SU-DHL-6 (cell line): ENCODE results near the gene EIF3M.

Source experiments
- H2AFZ ChIP-seq: fragments of 200-600 bp; sonication (generic); 2 replicates; pipeline ENCODE4 v1.6.1; 2014; ENCODE audit warnings: low read depth, mild to moderate bottlenecking, moderate library complexity, mixed read lengths, antibody characterized with exemption, low read length; ENCODE audit not compliant: severe bottlenecking
- H3F3A ChIP-seq: fragments of 200-600 bp; shearing (Covaris generic); 2 replicates; pipeline ENCODE4 v1.6.0; 2016; ENCODE audit warnings: antibody characterized with exemption, mild to moderate bottlenecking; ENCODE audit not compliant: insufficient read depth
- H3K27ac ChIP-seq: fragments of 200-600 bp; sonication (generic); 2 replicates; pipeline ENCODE4 v1.5.1; 2016; ENCODE audit warnings: low read depth, mild to moderate bottlenecking, low read length, moderate library complexity, mixed read lengths
- H3K27me3 ChIP-seq: fragments of 200-600 bp; sonication (generic), shearing (Covaris generic); 2 replicates; pipeline ENCODE4 v1.6.0; 2014; ENCODE audit warnings: mild to moderate bottlenecking, low read length
- H3K36me3 ChIP-seq: fragments of 200-600 bp; sonication (generic); 2 replicates; pipeline ENCODE4 v1.6.1; 2014; ENCODE audit warnings: mild to moderate bottlenecking, low read length, mixed read lengths
- H3K4me2 ChIP-seq: fragments of 300-600, 200-600 bp; shearing (Covaris generic), sonication (generic); 2 replicates; pipeline ENCODE4 v1.6.0; 2014; ENCODE audit warnings: low read length, low read depth, mild to moderate bottlenecking; ENCODE audit not compliant: poor library complexity, severe bottlenecking
- H3K4me3 ChIP-seq: fragments of 200-600 bp; sonication (generic); 2 replicates; pipeline ENCODE4 v1.5.1; 2014; ENCODE audit warnings: antibody characterized with exemption, low read length, mild to moderate bottlenecking, mixed read lengths; ENCODE audit not compliant: insufficient read depth, poor library complexity, severe bottlenecking
- H3K79me2 ChIP-seq: fragments of 200-600 bp; sonication (generic); 2 replicates; pipeline ENCODE4 v1.6.1; 2014; ENCODE audit warnings: mild to moderate bottlenecking, low read length, moderate library complexity; ENCODE audit not compliant: insufficient read depth
- H3K9ac ChIP-seq: fragments of 200-600 bp; sonication (generic); 2 replicates; pipeline ENCODE4 v1.7.0; 2014; ENCODE audit warnings: mild to moderate bottlenecking, low read length
- H3K9me2 ChIP-seq: fragments of 200-600 bp; sonication (generic); replicated peaks from 2 replicates; pipeline ENCODE4 v1.6.1; 2014; ENCODE audit warnings: low read length; ENCODE audit not compliant: insufficient read depth
- H3K9me3 ChIP-seq: fragments of 200-600 bp; sonication (generic); 2 replicates; pipeline ENCODE4 v1.6.1; 2014; ENCODE audit warnings: low read length, mixed read lengths; ENCODE audit not compliant: insufficient read depth
- H4K20me1 ChIP-seq: fragments of 200-600 bp; sonication (generic); 2 replicates; pipeline ENCODE4 v1.6.1; 2014; ENCODE audit warnings: low read depth, mild to moderate bottlenecking, antibody characterized with exemption, low read length, moderate library complexity, mixed read lengths
- EZH2phosphoT487 ChIP-seq: fragments of 200-600 bp; sonication (generic), shearing (Covaris generic); conservative IDR thresholded peaks from 2 replicates; pipeline ENCODE4 v1.6.1; 2018; ENCODE audit warnings: mild to moderate bottlenecking, antibody characterized with exemption, low read length, moderate library complexity, mixed read lengths
- TF ChIP-seq, protein P1 (sequence below): fragments of 200-600 bp; sonication (generic); IDR thresholded peaks from one replicate; pipeline ENCODE4 v1.5.1; 2017; ENCODE audit warnings: antibody characterized with exemption, mild to moderate bottlenecking, low read length, moderate library complexity; ENCODE audit not compliant: insufficient read depth, poor library complexity, severe bottlenecking

EIF3M gene

DNA sequence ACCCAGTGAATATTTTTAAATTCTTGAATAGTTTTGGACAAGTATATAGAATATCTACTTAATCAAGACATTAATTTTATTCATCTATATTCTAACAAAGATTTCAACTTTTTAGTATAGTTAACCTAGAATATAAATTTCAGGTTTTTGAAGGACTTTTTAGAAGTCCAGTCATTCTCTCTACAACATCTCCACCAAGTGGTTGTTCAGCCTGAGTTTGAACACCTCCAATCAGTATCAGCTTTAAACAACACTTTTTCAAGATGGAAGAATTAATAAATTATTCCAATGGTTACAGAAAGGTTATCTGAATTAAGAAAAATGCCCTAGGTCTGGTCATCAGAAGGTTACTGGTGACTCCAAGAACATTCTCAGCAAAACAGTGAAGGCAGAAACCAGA lies 31.8 kb downstream of the EIF3M start:
- H3K4me3 ChIP-seq: no peak overlapping the region
- H2AFZ ChIP-seq: no peak overlapping the region
- no peak for TF ChIP-seq EZH2phosphoT487
- TF ChIP-seq, protein P1, sequence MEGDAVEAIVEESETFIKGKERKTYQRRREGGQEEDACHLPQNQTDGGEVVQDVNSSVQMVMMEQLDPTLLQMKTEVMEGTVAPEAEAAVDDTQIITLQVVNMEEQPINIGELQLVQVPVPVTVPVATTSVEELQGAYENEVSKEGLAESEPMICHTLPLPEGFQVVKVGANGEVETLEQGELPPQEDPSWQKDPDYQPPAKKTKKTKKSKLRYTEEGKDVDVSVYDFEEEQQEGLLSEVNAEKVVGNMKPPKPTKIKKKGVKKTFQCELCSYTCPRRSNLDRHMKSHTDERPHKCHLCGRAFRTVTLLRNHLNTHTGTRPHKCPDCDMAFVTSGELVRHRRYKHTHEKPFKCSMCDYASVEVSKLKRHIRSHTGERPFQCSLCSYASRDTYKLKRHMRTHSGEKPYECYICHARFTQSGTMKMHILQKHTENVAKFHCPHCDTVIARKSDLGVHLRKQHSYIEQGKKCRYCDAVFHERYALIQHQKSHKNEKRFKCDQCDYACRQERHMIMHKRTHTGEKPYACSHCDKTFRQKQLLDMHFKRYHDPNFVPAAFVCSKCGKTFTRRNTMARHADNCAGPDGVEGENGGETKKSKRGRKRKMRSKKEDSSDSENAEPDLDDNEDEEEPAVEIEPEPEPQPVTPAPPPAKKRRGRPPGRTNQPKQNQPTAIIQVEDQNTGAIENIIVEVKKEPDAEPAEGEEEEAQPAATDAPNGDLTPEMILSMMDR: no peak
- H3K36me3 ChIP-seq: no peaks in the 10 kb centered on the region
- no peaks in the 10 kb centered on the region for H3F3A ChIP-seq
- no peaks in the 10 kb centered on the region for H3K9me3 ChIP-seq
- H4K20me1 ChIP-seq: no peaks in the 10 kb centered on the region
- no peaks in the 10 kb centered on the region for H3K27me3 ChIP-seq
- H3K9me2 ChIP-seq: no peaks in the 10 kb centered on the region
- H3K27ac ChIP-seq: no peak overlapping the region
- H3K9ac ChIP-seq: no peak overlapping the region
- no peaks in the 10 kb centered on the region for H3K79me2 ChIP-seq
- no peak overlapping the region for H3K4me2 ChIP-seq

DNA sequence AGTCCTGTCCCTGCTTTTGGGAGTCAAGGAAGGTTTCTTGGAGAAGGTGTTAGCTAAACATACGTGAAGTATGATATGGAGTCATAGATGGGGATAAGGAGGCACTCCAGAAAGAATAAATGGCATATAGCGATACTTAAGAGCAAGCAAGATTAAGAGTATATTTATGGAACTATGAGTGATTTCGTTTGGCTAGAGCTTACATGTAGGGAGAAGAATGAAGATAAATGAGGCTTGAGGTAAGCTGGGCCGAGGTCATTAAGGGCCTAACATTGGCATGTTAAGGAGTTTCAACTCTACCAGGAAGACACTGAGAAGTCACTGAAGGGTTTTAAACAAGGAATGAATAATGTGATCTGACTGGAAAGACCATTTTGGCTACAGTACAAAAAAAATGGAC lies 33.3 kb downstream of the EIF3M start:
- Histone ChIP-seq H3K9me3 (no peaks in the 10 kb centered on the region), H3K27me3 (no peaks in the 10 kb centered on the region), H3K27ac (no peak overlapping the region), H3F3A (no peaks in the 10 kb centered on the region), H3K4me2 (no peak overlapping the region), H3K9me2 (no peaks in the 10 kb centered on the region), H3K4me3 (no peak overlapping the region), H3K9ac (no peak overlapping the region), H4K20me1 (no peaks in the 10 kb centered on the region), H2AFZ (no peak overlapping the region), H3K79me2 (no peaks in the 10 kb centered on the region), H3K36me3 (no peaks in the 10 kb centered on the region)
- TF ChIP-seq, protein P1: no peak
- TF ChIP-seq EZH2phosphoT487: no peak

DNA sequence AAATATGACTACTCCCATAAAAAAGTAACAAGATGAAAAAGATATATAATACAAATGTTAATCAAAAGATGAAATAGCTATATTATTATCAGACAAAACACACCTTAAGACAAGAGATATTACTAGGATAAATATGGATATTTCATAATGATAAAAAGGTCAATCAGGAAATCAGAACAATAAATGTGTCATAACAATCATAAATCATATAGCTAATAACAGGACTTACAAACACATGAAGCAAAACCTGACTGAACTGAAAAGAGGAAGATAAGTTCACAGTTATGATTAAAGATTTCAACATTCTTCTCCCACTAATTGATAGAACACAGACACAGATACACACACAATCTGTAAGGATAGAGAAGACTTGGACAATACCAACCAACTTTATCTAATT lies 47.2 kb downstream of the EIF3M start:
- TF ChIP-seq, protein P1: no peak
- no peak for TF ChIP-seq EZH2phosphoT487
- Histone ChIP-seq H3K27me3 (no peaks in the 10 kb centered on the region), H3K9me2 (no peaks in the 10 kb centered on the region), H3K4me2 (no peak overlapping the region), H3K79me2 (no peaks in the 10 kb centered on the region), H3K9ac (no peak overlapping the region), H3K36me3 (no peaks in the 10 kb centered on the region), H3K27ac (no peak overlapping the region), H3K9me3 (no peaks in the 10 kb centered on the region), H2AFZ (no peak overlapping the region), H3K4me3 (no peak overlapping the region), H4K20me1 (no peaks in the 10 kb centered on the region), H3F3A (no peaks in the 10 kb centered on the region)
